ENCODE measurements around the gene COL6A2. TPM values are rescaled to one million over a fixed set of nuclear protein-coding genes. Genes with fewer than 3 reads are reported as not detected.
"Not testable (repeated sequence)": the region's sequence is repeated elsewhere in the genome, so short reads cannot be mapped to it uniquely, and the experiment has no call there.

Gene COL6A2
- total RNA-seq, 1 donor from 2014 or later = 20.5 TPM

- no peak for ATAC-seq
Measured at GRCh38 chr21:46157396-46157986, 59.6 kb downstream of the COL6A2 start.

GRCh38 chr21:46157987-46158451 is 60.1 kb downstream of the COL6A2 start:
- no peak for ATAC-seq

GRCh38 chr21:46158666-46159300 is 60.9 kb downstream of the COL6A2 start:
- ATAC-seq = no peak

GRCh38 chr21:46159390-46159789 is 61.5 kb downstream of the COL6A2 start:
- ATAC-seq = no peak

- no peak for ATAC-seq
Measured at GRCh38 chr21:46159841-46160656, 62.1 kb downstream of the COL6A2 start.

- ATAC-seq = no peak
Measured at GRCh38 chr21:46160657-46160906, 62.7 kb downstream of the COL6A2 start.

- ATAC-seq = no peak
Measured at GRCh38 chr21:46160907-46161632, 63.2 kb downstream of the COL6A2 start.

- ATAC-seq = no peak
Measured at GRCh38 chr21:46161633-46162592, 64.0 kb downstream of the COL6A2 start.

- no peak for ATAC-seq
Measured at GRCh38 chr21:46163380-46163779, 65.5 kb downstream of the COL6A2 start.

GRCh38 chr21:46165098-46165497 is 67.2 kb downstream of the COL6A2 start:
- ATAC-seq = no peak

- ATAC-seq = peak; percentile 15
Measured at GRCh38 chr21:46168238-46168637, 70.3 kb downstream of the COL6A2 start.

- ATAC-seq = no peak
Measured at GRCh38 chr21:46168659-46169386, 70.9 kb downstream of the COL6A2 start.

- ATAC-seq = not testable (repeated sequence)
Measured at GRCh38 chr21:46170436-46171193, 72.7 kb downstream of the COL6A2 start.

GRCh38 chr21:46171585-46171984 is 73.7 kb downstream of the COL6A2 start:
- ATAC-seq = no peak

- no peak for ATAC-seq
Measured at GRCh38 chr21:46171996-46172862, 74.3 kb downstream of the COL6A2 start.

GRCh38 chr21:46172863-46173528 is 75.1 kb downstream of the COL6A2 start:
- peak; percentile 22 for ATAC-seq

GRCh38 chr21:46173573-46173972 is 75.7 kb downstream of the COL6A2 start:
- peak; percentile 36 for ATAC-seq

GRCh38 chr21:46176443-46177129 is 78.7 kb downstream of the COL6A2 start:
- not testable (repeated sequence) for ATAC-seq
